Testis (tissue), 3 donors: ENCODE results near the gene TFCP2. TPM values are rescaled to one million over a fixed set of nuclear protein-coding genes. Genes with fewer than 3 reads are reported as not detected.

Experiments
- DNase-seq: peaks from one replicate; pipeline ENCODE4 v3.0.0-alpha.2; 2019
- H3K27ac ChIP-seq, 2 donors: fragments of 200-600 bp; sonication (generic); one replicate each; pipeline ENCODE4 v1.5.1; 2019
- H3K27me3 ChIP-seq: fragments of 200-600 bp; sonication (generic); one replicate; pipeline ENCODE4 v1.5.1; 2019
- H3K36me3 ChIP-seq: fragments of 200-600 bp; sonication (generic); one replicate; pipeline ENCODE4 v1.5.1; 2017; ENCODE audit warnings: low read depth; ENCODE audit errors: missing control alignments
- H3K4me1 ChIP-seq: fragments of 200-600 bp; sonication (generic); one replicate; pipeline ENCODE4 v1.5.1; 2019
- H3K4me3 ChIP-seq, 2 donors: fragments of 200-600 bp; sonication (generic); one replicate each; pipeline ENCODE4 v1.5.1; 2017 to 2019
- H3K9me3 ChIP-seq: fragments of 200-600 bp; sonication (generic); one replicate; pipeline ENCODE4 v1.5.1; 2017
- CTCF ChIP-seq, 3 experiments: fragments of 450-650 bp in 2 of 3; fragments of 200-600 bp in 1 of 3; sonication (generic) in 1 of 3; IDR thresholded peaks; one replicate each; pipeline ENCODE4 v1.5.1; 2016 to 2019; ENCODE audit warnings: antibody characterized with exemption in 3 of 3, mild to moderate bottlenecking in 2 of 3, moderate library complexity in 1 of 3
- POLR2A ChIP-seq: fragments of 450-650 bp; IDR thresholded peaks from one replicate; pipeline ENCODE4 v1.6.1; 2017; ENCODE audit warnings: antibody characterized with exemption, mild to moderate bottlenecking, moderate library complexity
- WGBS, 2 donors: methylation state at CpG; one replicate each; pipeline ENCODE4 v1.1.5; 2018; 5-methylcytosine and 5-hydroxymethylcytosine counted together
- intact Hi-C: fragments of 100-400 bp; cut with DNase I; formaldehyde crosslinking; loops from one replicate; pipeline ENCODE4 v1.15.1; 2023; ENCODE audit warnings: low total_unique reads
- polyA plus RNA-seq: library from polyadenylated mRNA; stranded (reverse); fragments of 350-450 nt; fragmentation: Illumina TruSeq; extraction: RNeasy Lipid Tissue Mini Kit (QIAGEN cat#74804); gene quantifications from one replicate; pipeline ENCODE4 v1.2.3, GENCODE V29; 2014; ENCODE audit warnings: low read depth, low replicate concordance; ENCODE audit not compliant: insufficient read depth
- total RNA-seq, 2 donors: library from RNA; depleted of rRNA; stranded (reverse); fragments of >200 nt; gene quantifications; one replicate each; pipeline ENCODE4 v1.2.3, GENCODE V29; 2016

TFCP2 gene
- total and polyA plus RNA-seq, 3 donors from 2014 or later, result 13.8 to 17.2 (median 16.2) TPM

- intact Hi-C loops, result no loop called here
- H3K27me3 ChIP-seq, result no peaks in the 10 kb centered on the region
- peak; percentile 51 for DNase-seq
- peak within 1 kb of the TSS; percentile 84 to 91 for H3K4me3 ChIP-seq
- H3K4me1 ChIP-seq, result no peaks in the 10 kb centered on the region
- peak within 1 kb of the TSS; percentile 95 for H3K27ac ChIP-seq
- no peak for TF ChIP-seq POLR2A
- TF ChIP-seq CTCF (IDR thresholded peaks at IDR 0.05), result peak; percentile 19 to 57 (median 45)
- no peaks in the 10 kb centered on the region for H3K9me3 ChIP-seq
- no peaks in the 10 kb centered on the region for H3K36me3 ChIP-seq
- 0% methylated on average over 25 to 34 of the region's 35 CpGs for WGBS, 2 donors
These were observed 45.2 kb upstream of the TFCP2 start, which contains the start of gene POU6F1 for GRCh38 chr12:51217968-51218606. Gene POU6F1, minus strand, starts transcription at chr12:51218062. Its CDS starts 11,226 bp downstream, at chr12:51206836.

GRCh38 chr12:51217133-51217967 lies 44.4 kb upstream of the TFCP2 start:
- WGBS, 2 donors, result 1 to 2% methylated on average over 62 to 81 of the region's 81 CpGs
- no peaks in the 10 kb centered on the region for H3K9me3 ChIP-seq
- H3K27ac ChIP-seq, result peak overlapping the region; percentile 95
- no peaks in the 10 kb centered on the region for H3K27me3 ChIP-seq
- peak; percentile 52 for DNase-seq
- H3K36me3 ChIP-seq, result no peaks in the 10 kb centered on the region
- no peaks in the 10 kb centered on the region for H3K4me1 ChIP-seq
- peak in 1 of 3 experiments; percentile 14 for TF ChIP-seq CTCF (IDR thresholded peaks at IDR 0.05)
- no peak for TF ChIP-seq POLR2A
- peak overlapping the region; percentile 84 to 91 for H3K4me3 ChIP-seq
- intact Hi-C loops, result no loop called here

- Histone ChIP-seq H3K27me3 (no peaks in the 10 kb centered on the region), H3K27ac (peak overlapping the region; percentile 95), H3K4me3 (peak overlapping the region; percentile 84 to 91), H3K4me1 (no peaks in the 10 kb centered on the region), H3K36me3 (no peaks in the 10 kb centered on the region), H3K9me3 (no peaks in the 10 kb centered on the region)
- TF ChIP-seq CTCF (IDR thresholded peaks at IDR 0.05) (no peak), POLR2A (no peak)
- 18 to 27% methylated on average over 7 of the region's 7 CpGs for WGBS, 2 donors
- intact Hi-C loops, result no loop called here
- DNase-seq, result no peak
These were observed 43.7 kb upstream of the TFCP2 start for GRCh38 chr12:51216642-51217041.

GRCh38 chr12:51214895-51215294 lies 42.0 kb upstream of the TFCP2 start:
- H3K4me1 ChIP-seq, result no peaks in the 10 kb centered on the region

More at GRCh38 chr12:51214895-51215294, 42.0 kb upstream of the TFCP2 start:
- intact Hi-C loops, result no loop called here
- H3K27me3 ChIP-seq, result no peaks in the 10 kb centered on the region
- H3K36me3 ChIP-seq, result no peaks in the 10 kb centered on the region
- no peaks in the 10 kb centered on the region for H3K9me3 ChIP-seq
- 91 to 93% methylated on average over 5 of the region's 5 CpGs for WGBS, 2 donors
- TF ChIP-seq POLR2A (no peak), CTCF (IDR thresholded peaks at IDR 0.05) (no peak)
- H3K27ac ChIP-seq, result no peak overlapping the region
- DNase-seq, result no peak
- H3K4me3 ChIP-seq, result no peak overlapping the region
